Inferior parietal cortex (tissue), 1 donor: ENCODE measurements around the gene ZNF723.
A peak's percentile ranks its signal among the peaks of the same experiment; 100 is the strongest.
"Not testable (repeated sequence)": the region's sequence is repeated elsewhere in the genome, so short reads cannot be mapped to it uniquely, and the experiment has no call there.

Experiments
- DNase-seq: peaks from one replicate; pipeline ENCODE4 v3.0.0-alpha.2; 2016; ENCODE audit errors: extremely low spot score

The ZNF723 gene

GRCh38 chr19:22832031-22832762 is at the start of gene ZNF723:
Gene ZNF723 (plus strand): TSS chr19:22832291. CDS start chr19:22832380, 89 bp downstream.
- no peak for DNase-seq

- DNase-seq, result peak; percentile 67
These were observed 48.3 kb upstream of the ZNF723 start, which contains the start of gene ZNF99 for GRCh38 chr19:22783651-22784410. Gene ZNF99 (minus strand): TSS chr19:22784151. CDS start chr19:22784016, 135 bp downstream.

GRCh38 chr19:22792863-22793262 is 39.2 kb upstream of the ZNF723 start:
- DNase-seq, result not testable (repeated sequence)

DNA sequence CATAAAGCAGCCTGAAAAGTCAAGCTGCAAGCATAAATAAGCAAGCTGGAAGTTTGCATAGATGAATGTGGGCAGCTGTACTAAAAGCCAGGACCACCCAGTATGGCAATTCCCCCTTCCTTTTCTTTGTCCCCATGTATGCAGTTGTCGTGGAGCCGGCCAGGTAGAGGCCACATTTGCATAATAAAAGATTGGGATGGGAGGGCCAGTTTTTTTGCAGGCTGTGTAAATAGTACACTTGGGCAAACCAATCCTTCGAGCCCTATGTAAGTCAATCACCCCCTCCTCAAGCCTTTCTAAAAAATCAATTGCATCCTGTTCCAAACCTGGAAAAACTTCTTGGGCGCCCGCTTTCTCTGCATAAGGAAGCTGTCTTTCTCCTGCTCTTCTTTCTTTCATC is 35.1 kb upstream of the ZNF723 start:
- no peak for DNase-seq

- DNase-seq, result no peak
These were observed 25.7 kb upstream of the ZNF723 start for GRCh38 chr19:22806418-22806817.

- DNase-seq, result no peak
These were observed 24.8 kb upstream of the ZNF723 start for GRCh38 chr19:22807061-22807835.

DNA sequence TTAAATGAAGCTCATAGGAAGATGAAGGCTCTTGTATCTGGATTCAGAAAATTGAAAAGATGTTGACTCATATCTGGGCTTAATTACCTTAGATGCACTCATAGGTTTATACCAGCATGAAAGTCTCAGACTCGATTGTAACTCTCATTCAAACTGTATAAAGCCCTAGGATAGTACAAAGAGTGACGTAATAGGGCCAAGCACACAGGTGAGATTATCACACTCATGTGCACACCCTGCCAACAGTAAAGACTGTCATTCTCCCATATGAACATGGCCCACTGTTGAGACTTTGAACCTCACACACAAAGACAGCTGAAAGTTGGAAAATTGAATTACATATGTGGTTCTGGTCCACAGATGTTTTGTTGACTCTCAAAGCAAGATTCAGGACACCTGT is 18.0 kb upstream of the ZNF723 start:
- no peak for DNase-seq

GRCh38 chr19:22831211-22831610 is 880 bp upstream of the ZNF723 start:
- no peak for DNase-seq

DNA sequence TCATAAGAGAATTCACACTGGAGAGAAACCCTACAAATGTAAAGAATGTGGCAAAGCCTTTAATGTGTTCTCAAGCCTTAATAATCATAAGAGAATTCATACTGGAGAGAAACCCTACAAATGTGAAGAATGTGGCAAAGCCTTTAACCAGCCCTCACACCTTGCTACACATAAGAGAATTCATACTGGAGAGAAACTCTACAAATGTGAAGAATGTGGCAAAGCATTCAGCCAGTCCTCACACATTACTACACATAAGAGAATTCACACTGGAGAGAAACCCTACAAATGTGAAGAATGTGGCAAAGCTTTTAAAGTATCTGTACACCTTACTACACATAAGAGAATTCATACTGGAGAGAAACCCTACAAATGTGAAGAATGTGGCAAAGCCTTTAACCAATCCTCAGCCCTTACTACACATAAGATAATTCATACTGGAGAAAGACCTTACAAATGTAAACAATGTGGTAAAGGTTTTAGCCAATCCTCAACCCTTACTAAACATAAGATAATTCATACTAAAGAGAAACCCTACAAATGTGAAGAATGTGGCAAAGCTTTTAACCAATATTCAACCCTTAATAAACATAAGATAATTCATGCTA is 25.7 kb downstream of the ZNF723 start:
- DNase-seq, result not testable (repeated sequence)

- DNase-seq, result peak; percentile 81
These were observed 50.7 kb downstream of the ZNF723 start for GRCh38 chr19:22882797-22883196.

DNA sequence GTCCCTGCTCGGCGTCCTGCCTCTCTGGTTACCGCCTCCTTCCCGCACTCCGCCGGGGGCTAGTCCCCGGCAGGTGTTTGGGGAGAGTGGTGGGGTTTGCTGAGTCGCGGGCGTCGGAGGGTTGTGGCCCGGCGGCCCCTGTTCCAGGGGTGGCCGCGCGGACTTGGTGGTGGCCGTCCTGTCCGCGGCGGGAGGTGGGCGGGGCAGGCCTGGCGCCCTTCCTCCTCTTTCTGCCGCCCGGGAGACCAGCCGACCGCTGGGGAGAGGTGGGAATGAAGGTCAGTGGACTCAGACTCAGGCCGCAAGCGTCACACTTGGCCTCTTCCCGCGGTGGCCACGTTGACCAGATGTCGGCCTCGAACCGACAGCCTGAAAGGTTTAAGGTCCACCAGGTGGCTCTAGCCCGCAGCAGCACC is 61.8 kb downstream of the ZNF723 start:
- no peak for DNase-seq

DNA sequence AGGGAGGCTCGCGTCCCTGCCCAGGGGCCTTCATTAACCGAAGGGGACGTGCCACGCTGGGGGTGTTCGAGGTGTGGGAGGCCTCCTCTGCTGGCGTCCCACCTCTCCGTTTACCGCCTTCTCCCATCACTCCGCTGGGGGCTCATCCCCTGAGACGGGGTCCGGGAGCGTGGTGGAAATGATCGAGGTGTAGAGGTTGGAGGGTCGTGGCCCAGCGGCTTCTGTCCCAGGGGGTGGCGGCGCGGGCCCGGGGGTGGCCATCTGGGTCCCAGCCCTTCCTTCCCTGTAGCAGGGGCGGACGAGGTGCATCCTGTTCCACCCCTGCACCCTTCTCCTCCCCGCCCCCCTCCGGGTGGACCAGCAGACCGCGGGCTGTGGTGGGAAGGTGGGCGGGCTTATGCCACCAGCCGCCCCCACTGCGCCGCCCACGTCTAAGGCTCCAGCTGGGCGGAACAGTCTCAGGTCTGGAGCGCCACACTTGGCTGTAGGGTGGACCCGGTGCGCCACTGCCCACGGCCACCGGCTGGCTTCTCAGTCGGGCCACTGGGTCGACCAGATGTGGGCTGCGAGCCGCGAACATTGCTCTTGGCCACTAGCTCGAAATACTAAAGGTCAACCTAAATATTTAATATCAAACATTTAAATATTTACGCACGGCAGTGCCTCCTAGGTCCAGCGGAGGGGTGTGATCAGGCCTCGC is 69.5 kb downstream of the ZNF723 start:
- DNase-seq, result no peak
